Measurements from ENCODE around the gene THEMIS.

The THEMIS gene

GRCh38 chr6:127768745-127769144 lies 132.1 kb downstream of the THEMIS start:
- H3K4me3 ChIP-seq (ENCODE audit: control insufficient read depth, low read depth, low read length): no peak overlapping the region
- TF ChIP-seq, protein P1, sequence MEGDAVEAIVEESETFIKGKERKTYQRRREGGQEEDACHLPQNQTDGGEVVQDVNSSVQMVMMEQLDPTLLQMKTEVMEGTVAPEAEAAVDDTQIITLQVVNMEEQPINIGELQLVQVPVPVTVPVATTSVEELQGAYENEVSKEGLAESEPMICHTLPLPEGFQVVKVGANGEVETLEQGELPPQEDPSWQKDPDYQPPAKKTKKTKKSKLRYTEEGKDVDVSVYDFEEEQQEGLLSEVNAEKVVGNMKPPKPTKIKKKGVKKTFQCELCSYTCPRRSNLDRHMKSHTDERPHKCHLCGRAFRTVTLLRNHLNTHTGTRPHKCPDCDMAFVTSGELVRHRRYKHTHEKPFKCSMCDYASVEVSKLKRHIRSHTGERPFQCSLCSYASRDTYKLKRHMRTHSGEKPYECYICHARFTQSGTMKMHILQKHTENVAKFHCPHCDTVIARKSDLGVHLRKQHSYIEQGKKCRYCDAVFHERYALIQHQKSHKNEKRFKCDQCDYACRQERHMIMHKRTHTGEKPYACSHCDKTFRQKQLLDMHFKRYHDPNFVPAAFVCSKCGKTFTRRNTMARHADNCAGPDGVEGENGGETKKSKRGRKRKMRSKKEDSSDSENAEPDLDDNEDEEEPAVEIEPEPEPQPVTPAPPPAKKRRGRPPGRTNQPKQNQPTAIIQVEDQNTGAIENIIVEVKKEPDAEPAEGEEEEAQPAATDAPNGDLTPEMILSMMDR (IDR thresholded peaks at IDR 0.05; ENCODE audit: control insufficient read depth, insufficient read depth, low read depth, low read length, missing control alignments): no peak
- DNase-seq (ENCODE audit: low read depth): no peak

GRCh38 chr6:127768223-127768622 lies 132.6 kb downstream of the THEMIS start:
- TF ChIP-seq, protein P1 (IDR thresholded peaks at IDR 0.05; ENCODE audit: control insufficient read depth, insufficient read depth, low read depth, low read length, missing control alignments): no peak
- H3K4me3 ChIP-seq (ENCODE audit: control insufficient read depth, low read depth, low read length): no peak overlapping the region
- no peak for DNase-seq (ENCODE audit: low read depth)

GRCh38 chr6:127765949-127766348 lies 134.9 kb downstream of the THEMIS start:
- DNase-seq (ENCODE audit: low read depth): no peak
- H3K4me3 ChIP-seq (ENCODE audit: control insufficient read depth, low read depth, low read length): no peak overlapping the region
- TF ChIP-seq, protein P1 (IDR thresholded peaks at IDR 0.05; ENCODE audit: control insufficient read depth, insufficient read depth, low read depth, low read length, missing control alignments): no peak

GRCh38 chr6:127762284-127762683 lies 138.6 kb downstream of the THEMIS start:
- TF ChIP-seq, protein P1 (IDR thresholded peaks at IDR 0.05; ENCODE audit: control insufficient read depth, insufficient read depth, low read depth, low read length, missing control alignments): no peak
- no peak for DNase-seq (ENCODE audit: low read depth)

GRCh38 chr6:127761084-127761483 lies 139.8 kb downstream of the THEMIS start:
- TF ChIP-seq, protein P1 (IDR thresholded peaks at IDR 0.05; ENCODE audit: control insufficient read depth, insufficient read depth, low read depth, low read length, missing control alignments): no peak
- no peak overlapping the region for H3K4me3 ChIP-seq (ENCODE audit: control insufficient read depth, low read depth, low read length)
- DNase-seq (ENCODE audit: low read depth): no peak

More at GRCh38 chr6:127762284-127762683, 138.6 kb downstream of the THEMIS start:
- H3K4me3 ChIP-seq (ENCODE audit: control insufficient read depth, low read depth, low read length): no peak overlapping the region

GRCh38 chr6:127749095-127749494 lies 151.8 kb downstream of the THEMIS start:
- TF ChIP-seq, protein P1 (IDR thresholded peaks at IDR 0.05; ENCODE audit: control insufficient read depth, insufficient read depth, low read depth, low read length, missing control alignments): no peak
- no peak for DNase-seq (ENCODE audit: low read depth)

DNA sequence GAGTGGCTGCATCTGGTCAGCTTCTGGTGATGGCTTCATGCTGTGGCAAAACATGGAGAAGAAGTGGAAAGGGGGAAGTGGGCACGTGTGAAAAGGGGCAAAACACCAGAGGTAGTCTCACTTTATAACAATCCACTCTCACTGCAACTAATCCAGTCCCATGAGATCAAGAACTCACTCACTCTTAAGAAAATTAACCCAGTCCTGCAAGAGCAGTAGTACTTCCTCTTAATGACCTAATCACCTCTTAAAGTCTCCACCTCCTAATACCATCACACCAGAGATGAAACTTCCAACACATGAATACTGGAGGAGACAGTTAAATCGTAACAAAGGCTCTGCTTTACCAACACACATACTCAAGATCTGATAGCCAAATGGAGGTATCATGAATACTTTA lies 152.6 kb downstream of the THEMIS start:
- TF ChIP-seq, protein P1 (IDR thresholded peaks at IDR 0.05; ENCODE audit: control insufficient read depth, insufficient read depth, low read depth, low read length, missing control alignments): no peak
- no peak for DNase-seq (ENCODE audit: low read depth)

More at GRCh38 chr6:127749095-127749494, 151.8 kb downstream of the THEMIS start:
- H3K4me3 ChIP-seq (ENCODE audit: control insufficient read depth, low read depth, low read length): no peak overlapping the region

More for the DNA sequence above, 152.6 kb downstream of the THEMIS start:
- H3K4me3 ChIP-seq (ENCODE audit: control insufficient read depth, low read depth, low read length): no peak overlapping the region

Measured in AG09309 (cell line).